HEK293T (cell line): ENCODE measurements around the gene SLN.

Experiments
- ARNT ChIP-seq: fragments of 450-650 bp; IDR thresholded peaks from 2 replicates; pipeline ENCODE4 v1.6.1; 2017; ENCODE audit warnings: mild to moderate bottlenecking
- BHLHE40 ChIP-seq: fragments of 450-650 bp; IDR thresholded peaks from 2 replicates; pipeline ENCODE4 v1.6.1; 2016; ENCODE audit warnings: mild to moderate bottlenecking, moderate library complexity, borderline replicate concordance
- FOXA1 ChIP-seq: fragments of 450-650 bp; IDR thresholded peaks from 2 replicates; pipeline ENCODE4 v1.6.1; 2016; ENCODE audit warnings: mild to moderate bottlenecking
- FOXM1 ChIP-seq: fragments of 450-650 bp; IDR thresholded peaks from 2 replicates; pipeline ENCODE4 v1.6.1; 2017; ENCODE audit warnings: mild to moderate bottlenecking, borderline replicate concordance
- HDGF ChIP-seq: fragments of 450-650 bp; IDR thresholded peaks from 2 replicates; pipeline ENCODE4 v1.6.1; 2017; ENCODE audit warnings: antibody characterized with exemption, borderline replicate concordance
- NFRKB ChIP-seq: fragments of 450-650 bp; IDR thresholded peaks from 2 replicates; pipeline ENCODE4 v1.6.1; 2016; ENCODE audit warnings: mild to moderate bottlenecking, moderate library complexity
- PKNOX1 ChIP-seq: fragments of 450-650 bp; IDR thresholded peaks from 2 replicates; pipeline ENCODE4 v1.6.1; 2016
- SP1 ChIP-seq: fragments of 450-650 bp; IDR thresholded peaks from 2 replicates; pipeline ENCODE4 v1.6.1; 2017
- TARDBP ChIP-seq: fragments of 450-650 bp; IDR thresholded peaks from 2 replicates; pipeline ENCODE4 v1.6.1; 2016

GRCh38 chr11:107707807-107708206 lies 4.0 kb downstream of the SLN start:
- no peak for TF ChIP-seq PKNOX1
- no peak for TF ChIP-seq BHLHE40
- TF ChIP-seq NFRKB = no peak
- TF ChIP-seq FOXA1 = no peak
- TF ChIP-seq TARDBP = no peak
- no peak for TF ChIP-seq SP1
- no peak for TF ChIP-seq ARNT
- TF ChIP-seq HDGF = no peak
- no peak for TF ChIP-seq FOXM1
